ENCODE measurements around the gene TRIM58. TPM values are rescaled to one million over a fixed set of nuclear protein-coding genes. Genes with fewer than 3 reads are reported as not detected.

The TRIM58 gene
- total RNA-seq, 5 donors from 2014 or later (not counting 1 experiment from before 2014, with no cell fraction given): 0.21 to 0.65 (median 0.46) TPM

- H3K36me3 ChIP-seq (ENCODE audit: control insufficient read depth in 2 of 2, extremely low read depth in 1 of 2, insufficient read depth in 1 of 2, low read length in 1 of 2): no peaks in the 10 kb centered on the region
- Mint-ChIP-seq H3K4me3 (no peak overlapping the region), H3K36me3 (no peaks in the 10 kb centered on the region), H3K4me1 (no peaks in the 10 kb centered on the region), H3K27ac (no peak overlapping the region), H3K27me3 (peaks cover 6 to 10% of the 10 kb centered on the region in 2 donors), H3K9me3 (no peaks in the 10 kb centered on the region)
- ChIA-PET POLR2A (no interaction called here), CTCF (no interaction called here)
- no peaks in the 10 kb centered on the region for H3K4me1 ChIP-seq (ENCODE audit: control insufficient read depth in 1 of 2, extremely low read depth in 1 of 2, insufficient read depth in 2 of 2, low read length in 2 of 2)
- H3K9me3 ChIP-seq: no peaks in the 10 kb centered on the region
- no peak for DNase-seq
- H3K4me3 ChIP-seq (ENCODE audit: control insufficient read depth in 1 of 2, extremely low read depth in 1 of 2, low read length in 1 of 2): no peak overlapping the region
- no peak for ATAC-seq (replicated peaks in 1 of 4)
- WGBS (ENCODE audit: insufficient coverage): 82% methylated on average over 6 of the region's 7 CpGs
- H3K27me3 ChIP-seq (replicated peaks in 1 of 2; ENCODE audit: control insufficient read depth in 2 of 2, extremely low read depth in 1 of 2, insufficient read depth in 2 of 2, low read length in 1 of 2): no peaks in the 10 kb centered on the region
- H3K27ac ChIP-seq (ENCODE audit: low read length): no peak overlapping the region
Measured at GRCh38 chr1:247848346-247848745, 8.6 kb upstream of the TRIM58 start.

GRCh38 chr1:247849616-247850015 lies 7.4 kb upstream of the TRIM58 start:
- no CpG with 5 or more reads among the region's 1 CpG for WGBS (ENCODE audit: insufficient coverage)
- Mint-ChIP-seq H3K9me3 (no peaks in the 10 kb centered on the region), H3K4me3 (no peak overlapping the region), H3K36me3 (no peaks in the 10 kb centered on the region), H3K27ac (no peak overlapping the region), H3K27me3 (peaks cover 6 to 17% of the 10 kb centered on the region in 2 donors), H3K4me1 (no peaks in the 10 kb centered on the region)
- no peaks in the 10 kb centered on the region for H3K4me1 ChIP-seq (ENCODE audit: control insufficient read depth in 1 of 2, extremely low read depth in 1 of 2, insufficient read depth in 2 of 2, low read length in 2 of 2)
- DNase-seq (no peak), ATAC-seq (replicated peaks in 1 of 4) (no peak)
- no peak overlapping the region for H3K4me3 ChIP-seq (ENCODE audit: control insufficient read depth in 1 of 2, extremely low read depth in 1 of 2, low read length in 1 of 2)
- POLR2A ChIA-PET: no interaction called here
- no peaks in the 10 kb centered on the region for H3K36me3 ChIP-seq (ENCODE audit: control insufficient read depth in 2 of 2, extremely low read depth in 1 of 2, insufficient read depth in 1 of 2, low read length in 1 of 2)
- H3K27me3 ChIP-seq (replicated peaks in 1 of 2; ENCODE audit: control insufficient read depth in 2 of 2, extremely low read depth in 1 of 2, insufficient read depth in 2 of 2, low read length in 1 of 2): no peaks in the 10 kb centered on the region
- H3K9me3 ChIP-seq: no peaks in the 10 kb centered on the region
- CTCF ChIA-PET: no interaction called here
- H3K27ac ChIP-seq (ENCODE audit: low read length): no peak overlapping the region

GRCh38 chr1:247854899-247855545 lies 2.0 kb upstream of the TRIM58 start:
- 97% methylated on average over 9 of the region's 14 CpGs for WGBS (ENCODE audit: insufficient coverage)
- ChIA-PET CTCF (no interaction called here), POLR2A (no interaction called here)
- H3K27ac ChIP-seq (ENCODE audit: low read length): no peak overlapping the region
- peaks cover 0 to 20% of the 10 kb centered on the region in 2 experiments for H3K27me3 ChIP-seq (replicated peaks in 1 of 2; ENCODE audit: control insufficient read depth in 2 of 2, extremely low read depth in 1 of 2, insufficient read depth in 2 of 2, low read length in 1 of 2)
- no peaks in the 10 kb centered on the region for H3K9me3 Mint-ChIP-seq
- H3K4me1 Mint-ChIP-seq: peaks cover 9 to 11% (median 10%) of the 10 kb centered on the region in 3 donors
- H3K36me3 Mint-ChIP-seq: no peaks in the 10 kb centered on the region
- no peak overlapping the region for H3K4me3 ChIP-seq (ENCODE audit: control insufficient read depth in 1 of 2, extremely low read depth in 1 of 2, low read length in 1 of 2)
- no peak overlapping the region for H3K4me3 Mint-ChIP-seq
- no peaks in the 10 kb centered on the region for H3K9me3 ChIP-seq
- DNase-seq: no peak
- no peaks in the 10 kb centered on the region for H3K36me3 ChIP-seq (ENCODE audit: control insufficient read depth in 2 of 2, extremely low read depth in 1 of 2, insufficient read depth in 1 of 2, low read length in 1 of 2)
- ATAC-seq (replicated peaks in 1 of 4): no peak
- H3K27ac Mint-ChIP-seq: no peak overlapping the region
- H3K27me3 Mint-ChIP-seq: peaks cover 36 to 50% of the 10 kb centered on the region in 2 donors
- peaks cover 0 to 8% of the 10 kb centered on the region in 2 experiments for H3K4me1 ChIP-seq (ENCODE audit: control insufficient read depth in 1 of 2, extremely low read depth in 1 of 2, insufficient read depth in 2 of 2, low read length in 2 of 2)

- no peaks in the 10 kb centered on the region for H3K9me3 Mint-ChIP-seq
- H3K27ac Mint-ChIP-seq: no peak overlapping the region
- peaks cover 9 to 11% (median 10%) of the 10 kb centered on the region in 3 donors for H3K4me1 Mint-ChIP-seq
- no peak overlapping the region for H3K4me3 ChIP-seq (ENCODE audit: control insufficient read depth in 1 of 2, extremely low read depth in 1 of 2, low read length in 1 of 2)
- 100% methylated on average over 1 of the region's 4 CpGs for WGBS (ENCODE audit: insufficient coverage)
- H3K27ac ChIP-seq (ENCODE audit: low read length): no peak overlapping the region
- peaks cover 0 to 23% of the 10 kb centered on the region in 2 experiments for H3K27me3 ChIP-seq (replicated peaks in 1 of 2; ENCODE audit: control insufficient read depth in 2 of 2, extremely low read depth in 1 of 2, insufficient read depth in 2 of 2, low read length in 1 of 2)
- peak overlapping the region in 1 of 3 donors; percentile 86 for H3K4me3 Mint-ChIP-seq
- no peaks in the 10 kb centered on the region for H3K36me3 ChIP-seq (ENCODE audit: control insufficient read depth in 2 of 2, extremely low read depth in 1 of 2, insufficient read depth in 1 of 2, low read length in 1 of 2)
- H3K9me3 ChIP-seq: no peaks in the 10 kb centered on the region
- ChIA-PET CTCF (no interaction called here), POLR2A (no interaction called here)
- DNase-seq: no peak
- ATAC-seq (replicated peaks in 1 of 4): no peak
- no peaks in the 10 kb centered on the region for H3K36me3 Mint-ChIP-seq
- peaks cover 0 to 8% of the 10 kb centered on the region in 2 experiments for H3K4me1 ChIP-seq (ENCODE audit: control insufficient read depth in 1 of 2, extremely low read depth in 1 of 2, insufficient read depth in 2 of 2, low read length in 2 of 2)
- peaks cover 42 to 53% of the 10 kb centered on the region in 2 donors for H3K27me3 Mint-ChIP-seq
Measured at GRCh38 chr1:247855911-247856310, 1.1 kb upstream of the TRIM58 start.

GRCh38 chr1:247857985-247858619 lies 1.1 kb downstream of the TRIM58 start:
- Mint-ChIP-seq H3K9me3 (no peaks in the 10 kb centered on the region), H3K4me3 (peak overlapping the region; percentile 59 to 86 (median 67)), H3K27me3 (peaks cover 41 to 53% of the 10 kb centered on the region in 2 donors), H3K4me1 (peaks cover 9 to 11% (median 10%) of the 10 kb centered on the region in 3 donors), H3K36me3 (no peaks in the 10 kb centered on the region), H3K27ac (peak overlapping the region in 1 of 2 donors; percentile 46)
- CTCF ChIA-PET: no interaction called here
- WGBS (ENCODE audit: insufficient coverage): 0% methylated on average over 9 of the region's 15 CpGs
- no peak overlapping the region for H3K27ac ChIP-seq (ENCODE audit: low read length)
- H3K36me3 ChIP-seq (ENCODE audit: control insufficient read depth in 2 of 2, extremely low read depth in 1 of 2, insufficient read depth in 1 of 2, low read length in 1 of 2): no peaks in the 10 kb centered on the region
- peaks cover 0 to 8% of the 10 kb centered on the region in 2 experiments for H3K4me1 ChIP-seq (ENCODE audit: control insufficient read depth in 1 of 2, extremely low read depth in 1 of 2, insufficient read depth in 2 of 2, low read length in 2 of 2)
- no peak for DNase-seq
- no peaks in the 10 kb centered on the region for H3K9me3 ChIP-seq
- POLR2A ChIA-PET: no interaction called here
- H3K27me3 ChIP-seq (replicated peaks in 1 of 2; ENCODE audit: control insufficient read depth in 2 of 2, extremely low read depth in 1 of 2, insufficient read depth in 2 of 2, low read length in 1 of 2): peaks cover 0 to 23% of the 10 kb centered on the region in 2 experiments
- peak overlapping the region in 1 of 2 donors; percentile 52 for H3K4me3 ChIP-seq (ENCODE audit: control insufficient read depth in 1 of 2, extremely low read depth in 1 of 2, low read length in 1 of 2)
- ATAC-seq (replicated peaks in 1 of 4): no peak

- CTCF ChIA-PET: no interaction called here
- H3K9me3 Mint-ChIP-seq: no peaks in the 10 kb centered on the region
- Histone ChIP-seq H3K9me3 (no peaks in the 10 kb centered on the region), H3K4me1 (ENCODE audit: control insufficient read depth in 1 of 2, extremely low read depth in 1 of 2, insufficient read depth in 2 of 2, low read length in 2 of 2) (peaks cover 0 to 4% of the 10 kb centered on the region in 2 experiments), H3K27me3 (replicated peaks in 1 of 2; ENCODE audit: control insufficient read depth in 2 of 2, extremely low read depth in 1 of 2, insufficient read depth in 2 of 2, low read length in 1 of 2) (peaks cover 0 to 7% of the 10 kb centered on the region in 2 experiments), H3K36me3 (ENCODE audit: control insufficient read depth in 2 of 2, extremely low read depth in 1 of 2, insufficient read depth in 1 of 2, low read length in 1 of 2) (no peaks in the 10 kb centered on the region), H3K27ac (ENCODE audit: low read length) (no peak overlapping the region), H3K4me3 (ENCODE audit: control insufficient read depth in 1 of 2, extremely low read depth in 1 of 2, low read length in 1 of 2) (no peak overlapping the region)
- peaks cover 5 to 6% (median 5%) of the 10 kb centered on the region in 3 donors for H3K4me1 Mint-ChIP-seq
- H3K27ac Mint-ChIP-seq: no peak overlapping the region
- no CpG with 5 or more reads among the region's 4 CpGs for WGBS (ENCODE audit: insufficient coverage)
- no peak for DNase-seq
- no peak overlapping the region for H3K4me3 Mint-ChIP-seq
- POLR2A ChIA-PET: no interaction called here
- H3K27me3 Mint-ChIP-seq: peaks cover 22 to 26% of the 10 kb centered on the region in 2 donors
- no peaks in the 10 kb centered on the region for H3K36me3 Mint-ChIP-seq
- no peak for ATAC-seq (replicated peaks in 1 of 4)
Measured at GRCh38 chr1:247862756-247863155, 5.8 kb downstream of the TRIM58 start.
